AG10803 (cell line): ENCODE results near the gene FSTL4.

Source experiments
- DNase-seq: peaks from one replicate; pipeline ENCODE4 v3.0.0; 2010; ENCODE audit warnings: low read depth
- H3K4me3 ChIP-seq: 2 replicates; pipeline ENCODE4 v1.5.1; 2011; ENCODE audit warnings: mild to moderate bottlenecking, low read length, control low read depth
- CTCF ChIP-seq: conservative IDR thresholded peaks from 2 replicates; pipeline ENCODE4 v1.5.1; 2011; ENCODE audit warnings: mild to moderate bottlenecking, low read length, control low read depth, inconsistent platforms

Gene FSTL4

GRCh38 chr5:133382661-133383579 is 229.4 kb downstream of the FSTL4 start:
- no peak overlapping the region for H3K4me3 ChIP-seq
- TF ChIP-seq CTCF: no peak

GRCh38 chr5:133381571-133382365 is 230.6 kb downstream of the FSTL4 start:
- no peak overlapping the region for H3K4me3 ChIP-seq
- no peak for DNase-seq
- no peak for TF ChIP-seq CTCF

More at GRCh38 chr5:133382661-133383579, 229.4 kb downstream of the FSTL4 start:
- no peak for DNase-seq

GRCh38 chr5:133381041-133381440 is 231.3 kb downstream of the FSTL4 start:
- no peak overlapping the region for H3K4me3 ChIP-seq
- no peak for TF ChIP-seq CTCF
- no peak for DNase-seq

GRCh38 chr5:133377736-133378135 is 234.6 kb downstream of the FSTL4 start:
- DNase-seq: no peak
- H3K4me3 ChIP-seq: no peak overlapping the region
- TF ChIP-seq CTCF: no peak

- H3K4me3 ChIP-seq: no peak overlapping the region
- TF ChIP-seq CTCF: no peak
- DNase-seq: no peak
Observed at GRCh38 chr5:133376986-133377385, 235.4 kb downstream of the FSTL4 start.

GRCh38 chr5:133373121-133373870 is 239.0 kb downstream of the FSTL4 start:
- TF ChIP-seq CTCF: no peak
- peak; percentile 4 for DNase-seq
- H3K4me3 ChIP-seq: no peak overlapping the region
